ENCODE results near the gene PCDHA1. TPM values are rescaled to one million over a fixed set of nuclear protein-coding genes. Genes with fewer than 3 reads are reported as not detected.
A peak's percentile ranks its signal among the peaks of the same experiment; 100 is the strongest.

PCDHA1 gene
- total RNA-seq, 1 donor from 2014 or later, result not detected

- H3K4me1 Mint-ChIP-seq (ENCODE audit: low read depth), result peaks cover 8% of the 10 kb centered on the region
- H3K27ac Mint-ChIP-seq (ENCODE audit: unreplicated experiment), result no peak overlapping the region
- DNase-seq (ENCODE audit: low spot score), result no peak
- H3K9me3 Mint-ChIP-seq (ENCODE audit: low read depth), result peaks cover 15% of the 10 kb centered on the region
- H3K27me3 Mint-ChIP-seq (ENCODE audit: low read depth), result no peaks in the 10 kb centered on the region
- no peak for TF ChIP-seq CTCF (IDR thresholded peaks at IDR 0.05)
- H3K4me3 Mint-ChIP-seq (ENCODE audit: unreplicated experiment), result no peak overlapping the region
- H3K36me3 Mint-ChIP-seq (ENCODE audit: low read depth), result peaks cover 26% of the 10 kb centered on the region
These were observed 72.0 kb downstream of the PCDHA1 start for GRCh38 chr5:140857987-140858240.

DNA sequence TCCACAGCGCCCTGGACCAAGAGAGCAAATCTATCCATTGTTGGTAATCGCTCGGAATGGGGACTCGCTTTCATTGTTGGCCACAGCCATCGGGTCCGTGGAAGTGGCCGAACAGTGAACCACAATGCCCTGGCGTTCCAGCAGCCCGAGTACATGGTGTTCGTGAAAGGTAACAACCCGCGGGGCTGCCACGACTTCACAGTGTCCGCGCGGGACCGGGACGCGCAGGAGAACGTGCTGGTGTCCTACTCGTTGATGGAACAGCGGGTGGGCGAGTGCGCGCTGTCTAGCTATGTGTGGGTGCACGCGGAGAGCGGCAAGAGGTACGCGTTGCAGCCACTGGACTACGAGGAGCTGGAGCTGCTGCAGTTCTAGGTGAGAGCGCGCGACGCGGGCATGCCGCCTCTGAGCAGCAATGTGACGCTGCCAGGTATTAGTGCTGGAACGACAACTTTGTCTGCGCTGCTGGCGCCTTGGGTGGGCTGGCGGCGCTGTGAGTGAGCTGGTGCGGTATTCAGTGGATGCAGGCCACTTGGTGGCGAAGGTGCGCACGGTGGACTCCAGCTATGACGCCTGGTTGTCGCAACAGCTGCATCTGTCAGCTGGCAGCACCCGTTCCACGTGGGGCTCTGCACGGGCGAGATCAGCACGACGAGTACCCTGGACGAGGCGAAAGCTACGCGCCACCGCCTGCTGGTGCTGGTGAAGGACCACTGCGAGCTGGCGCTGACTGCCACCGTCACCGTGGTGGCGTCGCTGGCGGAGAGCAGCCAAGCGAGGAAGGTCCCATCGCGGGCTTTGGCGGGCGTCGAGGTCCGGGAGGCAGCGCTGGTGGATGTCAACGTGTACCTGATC is 76.7 kb downstream of the PCDHA1 start:
- Mint-ChIP-seq H3K9me3 (ENCODE audit: low read depth) (peaks cover 8% of the 10 kb centered on the region), H3K4me1 (ENCODE audit: low read depth) (no peaks in the 10 kb centered on the region), H3K4me3 (ENCODE audit: unreplicated experiment) (no peak overlapping the region), H3K27ac (ENCODE audit: unreplicated experiment) (no peak overlapping the region), H3K27me3 (ENCODE audit: low read depth) (no peaks in the 10 kb centered on the region), H3K36me3 (ENCODE audit: low read depth) (peaks cover 17% of the 10 kb centered on the region)
- no peak for TF ChIP-seq CTCF (IDR thresholded peaks at IDR 0.05)
- DNase-seq (ENCODE audit: low spot score), result no peak

- Mint-ChIP-seq H3K4me3 (ENCODE audit: unreplicated experiment) (peak within 1 kb of the TSS; percentile 76), H3K27me3 (ENCODE audit: low read depth) (no peaks in the 10 kb centered on the region), H3K27ac (ENCODE audit: unreplicated experiment) (peak within 1 kb of the TSS; percentile 49), H3K4me1 (ENCODE audit: low read depth) (peaks cover 12% of the 10 kb centered on the region), H3K9me3 (ENCODE audit: low read depth) (no peaks in the 10 kb centered on the region), H3K36me3 (ENCODE audit: low read depth) (peaks cover 7% of the 10 kb centered on the region)
- peak; percentile 75 for TF ChIP-seq CTCF (IDR thresholded peaks at IDR 0.05)
- DNase-seq (ENCODE audit: low spot score), result no peak
These were observed 83.0 kb downstream of the PCDHA1 start, which contains the start of gene PCDHA11 for GRCh38 chr5:140868721-140869554. TSS of gene PCDHA11 (plus strand) at chr5:140868957. CDS start at chr5:140869104, 147 bp downstream.

DNA sequence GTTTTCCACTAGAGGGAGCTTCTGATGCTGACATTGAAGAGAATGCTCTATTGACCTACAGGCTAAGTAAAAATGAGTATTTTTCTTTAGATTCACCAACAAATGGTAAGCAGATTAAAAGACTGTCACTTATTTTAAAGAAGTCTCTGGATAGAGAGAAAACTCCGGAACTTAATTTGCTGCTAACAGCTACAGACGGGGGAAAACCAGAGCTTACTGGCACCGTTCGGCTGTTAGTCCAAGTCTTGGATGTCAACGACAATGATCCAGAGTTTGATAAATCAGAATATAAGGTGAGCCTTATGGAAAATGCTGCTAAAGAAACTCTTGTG is 83.6 kb downstream of the PCDHA1 start:
- no peaks in the 10 kb centered on the region for H3K9me3 Mint-ChIP-seq (ENCODE audit: low read depth)
- DNase-seq (ENCODE audit: low spot score), result no peak
- TF ChIP-seq CTCF (IDR thresholded peaks at IDR 0.05), result peak; percentile 73
- H3K27me3 Mint-ChIP-seq (ENCODE audit: low read depth), result no peaks in the 10 kb centered on the region
- peak overlapping the region; percentile 76 for H3K4me3 Mint-ChIP-seq (ENCODE audit: unreplicated experiment)
- H3K27ac Mint-ChIP-seq (ENCODE audit: unreplicated experiment), result no peak overlapping the region
- H3K36me3 Mint-ChIP-seq (ENCODE audit: low read depth), result peaks cover 5% of the 10 kb centered on the region
- peaks cover 17% of the 10 kb centered on the region for H3K4me1 Mint-ChIP-seq (ENCODE audit: low read depth)
